Transverse colon (tissue), 4 donors: ENCODE data around the gene SLC34A1.

Source experiments
- CTCF ChIP-seq, 5 experiments: fragments of 200-600 bp in 3 of 5; fragments of 450-650 bp in 2 of 5; sonication (generic) in 3 of 5; IDR thresholded peaks; 1 replicate in 2 of 5; 2 replicates in 3 of 5; pipeline ENCODE4 v1.5.1; 2016 to 2017; ENCODE audit warnings: antibody characterized with exemption in 5 of 5, inconsistent platforms in 3 of 5, mild to moderate bottlenecking in 2 of 5, moderate library complexity in 1 of 5
- EP300 ChIP-seq: sonication (generic); formaldehyde crosslinking; IDR thresholded peaks from one replicate; pipeline ENCODE4 v1.6.1; 2017; ENCODE audit warnings: antibody characterized with exemption, low read depth
- POLR2A ChIP-seq: fragments of 450-650 bp; IDR thresholded peaks from one replicate; pipeline ENCODE4 v1.6.1; 2016; ENCODE audit warnings: antibody characterized with exemption, mild to moderate bottlenecking, moderate library complexity
- POLR2AphosphoS5 ChIP-seq, 3 donors: sonication (generic); formaldehyde crosslinking; IDR thresholded peaks; one replicate each; pipeline ENCODE4 v1.6.1; 2016; ENCODE audit warnings: antibody characterized with exemption in 3 of 3

GRCh38 chr5:177356746-177357145, 27.5 kb upstream of the SLC34A1 start:
- no peak for TF ChIP-seq POLR2AphosphoS5 (IDR thresholded peaks at IDR 0.05)
- TF ChIP-seq CTCF (IDR thresholded peaks at IDR 0.05) = no peak
- no peak for TF ChIP-seq POLR2A
- TF ChIP-seq EP300 = no peak
